Natural killer cell (primary cell): ENCODE data around the gene PIPOX. TPM values are rescaled to one million over a fixed set of nuclear protein-coding genes. Genes with fewer than 3 reads are reported as not detected.

Experiments used
- ATAC-seq, 3 donors: fragments of 150-1000 bp in 2 of 3; fragments of 200-7000 bp in 1 of 3; cut with Tn5 transposase; 1 replicate in 1 of 3; 2 replicates in 2 of 3; pipeline ENCODE4 v1.10.0; 2021; ENCODE audit warnings: mild to moderate bottlenecking in 2 of 3, moderate library complexity in 2 of 3
- DNase-seq, 2 donors: peaks; one replicate each; pipeline versions ENCODE4 v3.0.0 to v3.0.0-alpha.2; 2013 to 2021; ENCODE audit warnings: mixed read lengths in 1 of 2
- H3K27ac ChIP-seq: one replicate; pipeline ENCODE4 v1.5.1; 2013; ENCODE audit warnings: mild to moderate bottlenecking, low read length
- H3K27me3 ChIP-seq: one replicate; pipeline ENCODE4 v1.6.1; 2013; ENCODE audit warnings: low read length; ENCODE audit not compliant: control insufficient read depth, insufficient read depth
- H3K36me3 ChIP-seq: one replicate; pipeline ENCODE4 v1.6.1; 2013; ENCODE audit warnings: low read length; ENCODE audit not compliant: control insufficient read depth, insufficient read depth
- H3K4me1 ChIP-seq: one replicate; pipeline ENCODE4 v1.6.1; 2013; ENCODE audit warnings: low read length; ENCODE audit not compliant: control insufficient read depth, insufficient read depth
- H3K4me3 ChIP-seq: one replicate; pipeline ENCODE4 v1.5.1; 2013; ENCODE audit warnings: low read length
- H3K9me3 ChIP-seq: one replicate; pipeline ENCODE4 v1.6.1; 2013; ENCODE audit warnings: low read length; ENCODE audit not compliant: control insufficient read depth, insufficient read depth
- H3K27ac Mint-ChIP-seq, 2 donors: one replicate each; pipeline ENCODE4 v1.8.0; 2022; ENCODE audit warnings: mild to moderate bottlenecking in 2 of 2, mixed read lengths in 2 of 2, moderate library complexity in 1 of 2
- H3K27me3 Mint-ChIP-seq, 2 donors: one replicate each; pipeline ENCODE4 v1.8.0; 2022; ENCODE audit warnings: low read depth in 2 of 2, mixed read lengths in 2 of 2
- H3K36me3 Mint-ChIP-seq: one replicate; pipeline ENCODE4 v1.8.0; 2022; ENCODE audit warnings: mixed read lengths
- H3K4me1 Mint-ChIP-seq, 2 donors: one replicate each; pipeline ENCODE4 v1.8.0; 2022; ENCODE audit warnings: mixed read lengths in 2 of 2
- H3K4me3 Mint-ChIP-seq: one replicate; pipeline ENCODE4 v1.8.0; 2022; ENCODE audit warnings: mild to moderate bottlenecking, moderate library complexity, mixed read lengths
- H3K9me3 Mint-ChIP-seq, 2 donors: one replicate each; pipeline ENCODE4 v1.8.0; 2022; ENCODE audit warnings: mixed read lengths in 2 of 2
- CTCF ChIP-seq: fragments of 200-600 bp; IDR thresholded peaks from one replicate; pipeline ENCODE4 v1.8.0; 2022; ENCODE audit warnings: antibody characterized with exemption
- WGBS: methylation state at CpG from one replicate; pipeline ENCODE4 v1.1.7; 2013; ENCODE audit warnings: missing lambda C conversion rate; ENCODE audit not compliant: insufficient coverage; 5-methylcytosine and 5-hydroxymethylcytosine counted together
- intact Hi-C: fragments of 100-400 bp; cut with micrococcal nuclease; formaldehyde crosslinking; loops from one replicate; pipeline ENCODE4 v1.14.2; 2022
- total RNA-seq, 4 donors: library from RNA; stranded (reverse); fragments of 120-200 nt in 1 of 4; gene quantifications; one replicate each; pipeline versions ENCODE4 v1.2.3 to v1.2.4, GENCODE V29; 2013 to 2022

The PIPOX gene
- total RNA-seq, 3 donors from 2014 or later (not counting 1 experiment from before 2014, with no cell fraction given), result 3.0 to 5.8 (median 3.4) TPM

DNA sequence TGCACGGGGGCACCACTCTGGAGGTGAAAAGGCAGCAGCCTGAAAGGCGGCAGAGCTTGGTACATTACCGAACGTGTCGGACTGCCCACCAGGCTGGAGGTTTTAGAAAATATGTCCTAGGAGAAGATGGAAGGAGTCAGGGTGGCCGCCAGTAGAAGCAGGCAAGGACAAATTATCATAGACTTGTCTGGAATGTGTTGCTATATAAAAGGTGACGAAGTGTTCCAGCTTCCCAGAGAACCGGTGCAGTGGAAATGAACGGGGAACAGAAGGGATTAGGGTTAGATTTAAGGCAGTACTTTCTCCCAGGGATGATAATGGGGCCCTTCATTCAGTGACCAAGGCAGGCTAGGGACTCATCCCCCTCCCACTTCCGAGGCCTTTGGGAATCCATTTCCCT is 27.4 kb downstream of the PIPOX start:
- Mint-ChIP-seq H3K36me3 (no peaks in the 10 kb centered on the region), H3K4me1 (peaks cover 30 to 39% of the 10 kb centered on the region in 2 donors), H3K4me3 (no peak overlapping the region), H3K9me3 (no peaks in the 10 kb centered on the region), H3K27ac (no peak overlapping the region), H3K27me3 (no peaks in the 10 kb centered on the region)
- no peaks in the 10 kb centered on the region for H3K9me3 ChIP-seq
- no peak overlapping the region for H3K4me3 ChIP-seq
- ATAC-seq (no peak), DNase-seq (no peak)
- H3K27me3 ChIP-seq, result no peaks in the 10 kb centered on the region
- 93% methylated on average over 10 of the region's 10 CpGs for WGBS
- H3K4me1 ChIP-seq, result peaks cover 17% of the 10 kb centered on the region
- H3K27ac ChIP-seq, result no peak overlapping the region
- no peaks in the 10 kb centered on the region for H3K36me3 ChIP-seq
- intact Hi-C loops, result no loop called here
- no peak for TF ChIP-seq CTCF

DNA sequence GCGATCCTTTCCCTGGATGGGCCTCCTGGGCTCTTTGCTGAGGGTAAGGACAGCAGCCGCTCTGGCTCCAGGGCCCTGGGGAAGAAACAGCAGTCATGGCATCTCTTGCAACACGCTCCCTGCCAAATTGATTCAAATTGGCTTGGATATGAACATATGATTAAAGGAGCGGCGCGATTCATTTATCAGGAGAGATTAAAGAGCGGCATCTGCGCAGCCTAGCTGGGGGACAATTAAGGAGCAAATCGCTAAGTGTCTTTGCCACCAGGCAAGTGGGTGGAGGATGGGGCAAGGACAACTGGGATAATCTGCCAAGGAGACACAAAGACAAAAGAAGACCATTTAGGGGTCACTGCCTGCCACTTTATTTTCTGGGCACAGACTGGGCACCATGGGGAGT is 27.8 kb downstream of the PIPOX start:
- H3K4me3 ChIP-seq, result no peak overlapping the region
- no peak for TF ChIP-seq CTCF
- WGBS, result 97% methylated on average over 9 of the region's 9 CpGs
- DNase-seq (no peak), ATAC-seq (no peak)
- Mint-ChIP-seq H3K27ac (no peak overlapping the region), H3K36me3 (no peaks in the 10 kb centered on the region), H3K4me1 (peaks cover 35 to 43% of the 10 kb centered on the region in 2 donors), H3K4me3 (no peak overlapping the region), H3K27me3 (no peaks in the 10 kb centered on the region), H3K9me3 (no peaks in the 10 kb centered on the region)
- peaks cover 17% of the 10 kb centered on the region for H3K4me1 ChIP-seq
- no peaks in the 10 kb centered on the region for H3K27me3 ChIP-seq
- intact Hi-C loops, result no loop called here
- no peaks in the 10 kb centered on the region for H3K9me3 ChIP-seq
- no peak overlapping the region for H3K27ac ChIP-seq
- no peaks in the 10 kb centered on the region for H3K36me3 ChIP-seq

DNA sequence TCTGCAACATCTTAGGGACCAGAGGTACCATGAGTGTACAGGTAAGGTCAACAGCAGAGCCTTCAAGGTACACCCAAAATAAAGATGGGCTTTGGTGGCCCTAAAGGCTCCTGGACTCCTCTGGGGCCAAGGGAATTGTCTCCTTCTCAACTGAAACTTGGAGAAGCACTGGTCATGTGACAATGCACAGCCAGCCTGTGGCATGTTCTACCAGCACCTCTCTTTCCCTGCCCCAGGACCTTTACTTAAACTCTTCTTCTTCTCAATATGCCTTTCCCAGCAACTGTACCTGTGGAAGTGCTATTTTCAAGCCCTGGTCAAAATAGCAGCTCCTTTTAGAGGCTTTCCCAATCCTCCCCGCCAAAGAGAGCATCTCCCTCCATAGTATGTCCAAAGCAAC is 28.4 kb downstream of the PIPOX start:
- no peak for TF ChIP-seq CTCF
- WGBS, result 100% methylated on average over 1 of the region's 1 CpG
- H3K4me3 Mint-ChIP-seq, result no peak overlapping the region
- DNase-seq, result no peak
- intact Hi-C loops, result no loop called here
- Histone ChIP-seq H3K4me1 (peaks cover 17% of the 10 kb centered on the region), H3K27me3 (no peaks in the 10 kb centered on the region), H3K9me3 (no peaks in the 10 kb centered on the region), H3K27ac (no peak overlapping the region), H3K36me3 (no peaks in the 10 kb centered on the region), H3K4me3 (no peak overlapping the region)
- H3K27ac Mint-ChIP-seq, result no peak overlapping the region
- no peaks in the 10 kb centered on the region for H3K9me3 Mint-ChIP-seq
- H3K27me3 Mint-ChIP-seq, result no peaks in the 10 kb centered on the region
- peaks cover 37 to 45% of the 10 kb centered on the region in 2 donors for H3K4me1 Mint-ChIP-seq
- H3K36me3 Mint-ChIP-seq, result no peaks in the 10 kb centered on the region
- ATAC-seq, result no peak

- Histone ChIP-seq H3K36me3 (no peaks in the 10 kb centered on the region), H3K9me3 (no peaks in the 10 kb centered on the region), H3K4me1 (peaks cover 17% of the 10 kb centered on the region), H3K27me3 (no peaks in the 10 kb centered on the region), H3K4me3 (no peak overlapping the region), H3K27ac (no peak overlapping the region)
- Mint-ChIP-seq H3K9me3 (no peaks in the 10 kb centered on the region), H3K4me3 (peak overlapping the region; percentile 19), H3K27me3 (no peaks in the 10 kb centered on the region), H3K27ac (peak overlapping the region; percentile 1 to 55), H3K36me3 (no peaks in the 10 kb centered on the region), H3K4me1 (peaks cover 37 to 45% of the 10 kb centered on the region in 2 donors)
- ATAC-seq, result no peak
- no peak for DNase-seq
- no peak for TF ChIP-seq CTCF
- intact Hi-C loops, result no loop called here
- WGBS, result 95% methylated on average over 2 of the region's 2 CpGs
These were observed 30.1 kb downstream of the PIPOX start for GRCh38 chr17:29073045-29073444.
